ENCODE data around the gene ITPR1.

Gene ITPR1

DNA sequence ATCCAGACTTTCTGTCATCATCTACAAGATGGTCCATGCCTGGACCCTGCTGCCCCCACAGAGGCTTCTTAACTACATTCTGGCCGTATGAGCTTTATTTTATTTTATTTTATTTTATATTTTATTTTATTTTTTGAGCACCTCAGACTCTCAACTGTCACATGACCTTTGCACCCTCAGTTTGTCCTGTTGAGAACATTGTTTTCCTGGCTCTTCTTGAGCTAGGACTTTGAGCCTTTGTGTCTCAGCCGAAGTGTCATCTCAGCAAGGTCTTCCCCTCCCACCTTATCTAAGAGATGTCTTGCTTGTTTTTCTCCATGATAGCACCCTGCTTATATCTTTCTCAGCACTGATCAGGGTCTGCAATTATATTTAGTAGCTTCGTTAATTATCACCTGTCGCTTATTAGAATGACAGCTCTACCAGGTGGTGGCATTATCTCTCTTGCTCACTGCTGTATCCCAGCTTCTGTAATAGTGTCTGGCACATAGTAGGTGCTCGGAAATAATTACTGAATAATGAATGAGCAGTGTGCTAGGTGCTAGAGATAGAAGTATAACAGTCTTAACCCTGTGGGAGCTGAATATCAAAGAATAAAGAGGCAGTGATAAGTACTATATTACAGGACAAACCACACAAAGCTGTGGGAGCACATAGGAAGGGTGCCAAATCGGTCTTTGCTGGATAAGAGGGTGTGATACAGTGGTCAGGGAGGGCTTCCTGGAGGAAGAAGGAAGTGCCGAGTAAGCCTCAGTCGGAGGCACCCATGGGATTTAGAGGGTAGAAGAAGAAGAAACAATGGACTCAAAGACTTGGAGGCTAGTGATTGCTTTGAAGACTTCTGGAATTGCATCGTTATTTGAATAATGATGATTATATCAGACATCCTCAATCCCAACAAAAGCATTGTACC is 136.2 kb downstream of the ITPR1 start:
- Histone ChIP-seq H3F3A (ENCODE audit: low read depth) (no peaks in the 10 kb centered on the region), H3K9me2 (replicated peaks; ENCODE audit: low read depth, low read length) (no peaks in the 10 kb centered on the region), H3K36me3 (ENCODE audit: insufficient read depth, low read length) (peaks cover 20% of the 10 kb centered on the region; the same call in 1 of the 2 replicates)

DNA sequence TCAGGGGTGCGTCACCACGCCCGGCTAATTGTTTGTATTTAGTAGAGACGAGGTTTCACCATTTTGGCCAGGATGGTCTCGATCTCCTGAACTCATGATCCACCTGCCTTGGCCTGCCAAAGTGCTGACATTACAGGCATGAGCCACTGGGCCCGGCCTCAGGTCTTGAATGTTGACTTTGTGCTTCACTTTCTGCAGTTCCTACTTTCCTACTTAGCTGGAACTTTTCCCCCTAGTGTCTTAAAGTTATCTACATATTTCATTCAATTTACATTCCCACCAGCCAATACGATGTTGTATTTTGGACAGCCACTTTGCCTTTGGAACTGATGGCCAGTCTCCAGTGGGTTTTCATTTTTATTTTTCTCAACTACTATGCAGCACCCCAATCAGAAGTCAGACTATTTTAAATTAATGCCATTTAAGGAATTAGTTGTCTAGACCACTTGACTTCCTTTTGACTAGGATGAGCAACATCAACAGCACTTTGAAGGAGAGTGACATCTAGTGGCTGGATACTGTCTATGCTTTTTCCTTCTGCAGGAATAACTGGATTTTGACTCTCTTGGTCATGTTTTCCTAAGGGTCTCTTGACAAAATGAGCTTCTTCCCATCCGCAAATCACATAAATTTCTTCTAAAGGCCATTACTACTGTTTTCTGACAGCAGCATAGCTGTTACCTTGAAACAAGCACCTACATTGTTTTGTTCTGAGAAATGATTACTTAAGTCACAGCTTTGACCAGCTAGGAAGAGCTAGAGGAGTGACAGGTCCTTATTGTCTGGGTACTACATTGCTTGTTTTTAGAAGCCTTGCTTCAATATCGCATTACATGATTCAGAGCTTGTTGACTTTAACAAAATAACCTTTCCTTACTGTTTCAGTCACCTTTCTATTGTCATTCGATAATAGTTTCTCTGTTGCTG is 140.2 kb downstream of the ITPR1 start:
- TF ChIP-seq EZH2phosphoT487 (IDR thresholded peaks at IDR 0.05; ENCODE audit: borderline replicate concordance) = no peak
- TF ChIP-seq, protein P1, sequence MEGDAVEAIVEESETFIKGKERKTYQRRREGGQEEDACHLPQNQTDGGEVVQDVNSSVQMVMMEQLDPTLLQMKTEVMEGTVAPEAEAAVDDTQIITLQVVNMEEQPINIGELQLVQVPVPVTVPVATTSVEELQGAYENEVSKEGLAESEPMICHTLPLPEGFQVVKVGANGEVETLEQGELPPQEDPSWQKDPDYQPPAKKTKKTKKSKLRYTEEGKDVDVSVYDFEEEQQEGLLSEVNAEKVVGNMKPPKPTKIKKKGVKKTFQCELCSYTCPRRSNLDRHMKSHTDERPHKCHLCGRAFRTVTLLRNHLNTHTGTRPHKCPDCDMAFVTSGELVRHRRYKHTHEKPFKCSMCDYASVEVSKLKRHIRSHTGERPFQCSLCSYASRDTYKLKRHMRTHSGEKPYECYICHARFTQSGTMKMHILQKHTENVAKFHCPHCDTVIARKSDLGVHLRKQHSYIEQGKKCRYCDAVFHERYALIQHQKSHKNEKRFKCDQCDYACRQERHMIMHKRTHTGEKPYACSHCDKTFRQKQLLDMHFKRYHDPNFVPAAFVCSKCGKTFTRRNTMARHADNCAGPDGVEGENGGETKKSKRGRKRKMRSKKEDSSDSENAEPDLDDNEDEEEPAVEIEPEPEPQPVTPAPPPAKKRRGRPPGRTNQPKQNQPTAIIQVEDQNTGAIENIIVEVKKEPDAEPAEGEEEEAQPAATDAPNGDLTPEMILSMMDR (conservative IDR thresholded peaks at IDR 0.05; ENCODE audit: low read length) = peak; percentile 98
- Histone ChIP-seq H3K4me3 (ENCODE audit: low read length, poor library complexity, severe bottlenecking) (no peak overlapping the region), H4K20me1 (ENCODE audit: insufficient read depth, low read length, poor library complexity, severe bottlenecking) (no peaks in the 10 kb centered on the region), H3K4me1 (ENCODE audit: insufficient read depth, low read length, poor library complexity, severe bottlenecking) (no peaks in the 10 kb centered on the region), H3K27me3 (ENCODE audit: insufficient read depth, low read length, poor library complexity, severe bottlenecking) (no peaks in the 10 kb centered on the region), H3K9me2 (replicated peaks; ENCODE audit: low read depth, low read length) (no peaks in the 10 kb centered on the region), H2AFZ (ENCODE audit: low read length) (no peak overlapping the region), H3K36me3 (ENCODE audit: insufficient read depth, low read length) (peaks cover 19% of the 10 kb centered on the region; the same call in 1 of the 2 replicates), H3K4me2 (ENCODE audit: low read depth, low read length, poor library complexity, severe bottlenecking) (no peak overlapping the region), H3K9ac (ENCODE audit: low read depth, low read length, poor library complexity, severe bottlenecking) (no peak overlapping the region), H3K9me3 (ENCODE audit: insufficient read depth, low read depth, low read length) (no peaks in the 10 kb centered on the region), H3F3A (ENCODE audit: low read depth) (no peaks in the 10 kb centered on the region), H3K79me2 (ENCODE audit: insufficient read depth, low read length) (no peaks in the 10 kb centered on the region)

More for the DNA sequence above, 136.2 kb downstream of the ITPR1 start:
- TF ChIP-seq, protein P1 (conservative IDR thresholded peaks at IDR 0.05; ENCODE audit: low read length) = no peak
- no peak for TF ChIP-seq EZH2phosphoT487 (IDR thresholded peaks at IDR 0.05; ENCODE audit: borderline replicate concordance)
- Histone ChIP-seq H3K9me3 (ENCODE audit: insufficient read depth, low read depth, low read length) (no peaks in the 10 kb centered on the region), H3K4me3 (ENCODE audit: low read length, poor library complexity, severe bottlenecking) (no peak overlapping the region), H4K20me1 (ENCODE audit: insufficient read depth, low read length, poor library complexity, severe bottlenecking) (no peaks in the 10 kb centered on the region), H3K27me3 (ENCODE audit: insufficient read depth, low read length, poor library complexity, severe bottlenecking) (no peaks in the 10 kb centered on the region), H3K4me1 (ENCODE audit: insufficient read depth, low read length, poor library complexity, severe bottlenecking) (no peaks in the 10 kb centered on the region), H3K9ac (ENCODE audit: low read depth, low read length, poor library complexity, severe bottlenecking) (no peak overlapping the region), H2AFZ (ENCODE audit: low read length) (no peak overlapping the region), H3K79me2 (ENCODE audit: insufficient read depth, low read length) (peaks cover 7% of the 10 kb centered on the region), H3K4me2 (ENCODE audit: low read depth, low read length, poor library complexity, severe bottlenecking) (no peak overlapping the region)

DNA sequence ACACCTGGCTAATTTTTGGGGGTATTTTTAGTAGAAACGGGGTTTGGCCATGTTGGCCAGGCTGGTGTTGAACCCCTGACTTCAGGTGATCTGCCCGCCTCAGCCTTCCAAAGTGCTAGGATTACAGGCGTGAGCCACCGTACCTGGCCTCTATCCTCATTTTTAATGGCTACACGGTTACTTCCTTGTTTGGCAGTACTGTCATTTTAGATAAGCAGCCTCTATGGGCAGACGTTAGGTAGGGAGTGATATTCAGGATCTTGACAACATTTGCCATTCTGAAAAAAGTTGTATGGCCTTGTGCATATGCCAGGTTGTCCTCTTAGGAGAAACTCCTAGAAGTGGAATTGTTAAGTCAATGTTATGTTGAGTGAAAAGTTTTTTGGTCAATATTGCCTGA is 141.7 kb downstream of the ITPR1 start:
- no peak overlapping the region for H3K4me3 ChIP-seq (ENCODE audit: low read length, poor library complexity, severe bottlenecking)
- no peaks in the 10 kb centered on the region for H3K9me2 ChIP-seq (replicated peaks; ENCODE audit: low read depth, low read length)
- H3K4me1 ChIP-seq (ENCODE audit: insufficient read depth, low read length, poor library complexity, severe bottlenecking) = no peaks in the 10 kb centered on the region
- H3K9me3 ChIP-seq (ENCODE audit: insufficient read depth, low read depth, low read length) = no peaks in the 10 kb centered on the region
- TF ChIP-seq, protein P1 (conservative IDR thresholded peaks at IDR 0.05; ENCODE audit: low read length) = no peak
- no peak for TF ChIP-seq EZH2phosphoT487 (IDR thresholded peaks at IDR 0.05; ENCODE audit: borderline replicate concordance)
- no peaks in the 10 kb centered on the region for H4K20me1 ChIP-seq (ENCODE audit: insufficient read depth, low read length, poor library complexity, severe bottlenecking)
- H3K4me2 ChIP-seq (ENCODE audit: low read depth, low read length, poor library complexity, severe bottlenecking) = no peak overlapping the region
- no peaks in the 10 kb centered on the region for H3K27me3 ChIP-seq (ENCODE audit: insufficient read depth, low read length, poor library complexity, severe bottlenecking)
- H3F3A ChIP-seq (ENCODE audit: low read depth) = no peaks in the 10 kb centered on the region
- H3K36me3 ChIP-seq (ENCODE audit: insufficient read depth, low read length) = peaks cover 15% of the 10 kb centered on the region; the same call in 1 of the 2 replicates
- no peak overlapping the region for H3K9ac ChIP-seq (ENCODE audit: low read depth, low read length, poor library complexity, severe bottlenecking)
- H2AFZ ChIP-seq (ENCODE audit: low read length) = no peak overlapping the region
- no peaks in the 10 kb centered on the region for H3K79me2 ChIP-seq (ENCODE audit: insufficient read depth, low read length)

Measured in Loucy (cell line).